ENCODE measurements around the gene TFDP2.
"Not testable (repeated sequence)": the region's sequence is repeated elsewhere in the genome, so short reads cannot be mapped to it uniquely, and the experiment has no call there.

TFDP2 gene

GRCh38 chr3:141955175-141955574 lies 194.2 kb downstream of the TFDP2 start:
- DNase-seq: no peak

- DNase-seq: no peak
Observed at GRCh38 chr3:141952611-141953010, 196.7 kb downstream of the TFDP2 start.

GRCh38 chr3:141950572-141951493 lies 198.5 kb downstream of the TFDP2 start:
- no peak for DNase-seq

- no peak for DNase-seq
Observed at GRCh38 chr3:141949972-141950371, 199.4 kb downstream of the TFDP2 start.

GRCh38 chr3:141949399-141949798 lies 199.9 kb downstream of the TFDP2 start:
- DNase-seq: no peak

- DNase-seq: no peak
Observed at GRCh38 chr3:141945726-141946485, 203.4 kb downstream of the TFDP2 start.

GRCh38 chr3:141942006-141942405 lies 207.3 kb downstream of the TFDP2 start:
- DNase-seq: no peak

GRCh38 chr3:141941093-141941492 lies 208.3 kb downstream of the TFDP2 start:
- no peak for DNase-seq

GRCh38 chr3:141940194-141940776 lies 209.1 kb downstream of the TFDP2 start:
- no peak for DNase-seq

GRCh38 chr3:141939759-141940158 lies 209.6 kb downstream of the TFDP2 start:
- DNase-seq: no peak

GRCh38 chr3:141938011-141938500 lies 211.3 kb downstream of the TFDP2 start:
- DNase-seq: no peak

- DNase-seq: no peak
Observed at GRCh38 chr3:141934354-141934753, 215.0 kb downstream of the TFDP2 start.

- peak; percentile 12 for DNase-seq
Observed at GRCh38 chr3:141933421-141934300, 215.7 kb downstream of the TFDP2 start.

GRCh38 chr3:141930801-141931200 lies 218.5 kb downstream of the TFDP2 start:
- DNase-seq: no peak

GRCh38 chr3:141929341-141929995 lies 219.9 kb downstream of the TFDP2 start:
- DNase-seq: peak; percentile 81

- peak; percentile 91 for DNase-seq
Observed at GRCh38 chr3:141928631-141929270, 220.6 kb downstream of the TFDP2 start.

GRCh38 chr3:141926929-141927328 lies 222.4 kb downstream of the TFDP2 start:
- peak; percentile 53 for DNase-seq

GRCh38 chr3:141925677-141926076 lies 223.7 kb downstream of the TFDP2 start:
- not testable (repeated sequence) for DNase-seq

- no peak for DNase-seq
Observed at GRCh38 chr3:141921316-141921715, 228.0 kb downstream of the TFDP2 start.

GRCh38 chr3:141920701-141921100 lies 228.6 kb downstream of the TFDP2 start:
- no peak for DNase-seq

GRCh38 chr3:141915766-141916165 lies 233.6 kb downstream of the TFDP2 start:
- DNase-seq: no peak

Data from MV-4-11 (cell line).